HT1080 (cell line): Measurements from ENCODE around the gene CCDC200. TPM values are rescaled to one million over a fixed set of nuclear protein-coding genes. Genes with fewer than 3 reads are reported as not detected.
"Not testable (repeated sequence)": the region's sequence is repeated elsewhere in the genome, so short reads cannot be mapped to it uniquely, and the experiment has no call there.

ENCODE experiments used
- DNase-seq: peaks from one replicate; pipeline ENCODE4 v3.0.0-alpha.2; 2015; ENCODE audit warnings: low read depth
- total RNA-seq: library from RNA; depleted of rRNA; stranded (reverse); fragments of >200 nt; shearing (Covaris generic); gene quantifications from 2 replicates; pipeline ENCODE4 v1.2.3, GENCODE V29; 2014

CCDC200 gene
- total RNA-seq, 1 experiment from 2014 or later = not detected

DNA sequence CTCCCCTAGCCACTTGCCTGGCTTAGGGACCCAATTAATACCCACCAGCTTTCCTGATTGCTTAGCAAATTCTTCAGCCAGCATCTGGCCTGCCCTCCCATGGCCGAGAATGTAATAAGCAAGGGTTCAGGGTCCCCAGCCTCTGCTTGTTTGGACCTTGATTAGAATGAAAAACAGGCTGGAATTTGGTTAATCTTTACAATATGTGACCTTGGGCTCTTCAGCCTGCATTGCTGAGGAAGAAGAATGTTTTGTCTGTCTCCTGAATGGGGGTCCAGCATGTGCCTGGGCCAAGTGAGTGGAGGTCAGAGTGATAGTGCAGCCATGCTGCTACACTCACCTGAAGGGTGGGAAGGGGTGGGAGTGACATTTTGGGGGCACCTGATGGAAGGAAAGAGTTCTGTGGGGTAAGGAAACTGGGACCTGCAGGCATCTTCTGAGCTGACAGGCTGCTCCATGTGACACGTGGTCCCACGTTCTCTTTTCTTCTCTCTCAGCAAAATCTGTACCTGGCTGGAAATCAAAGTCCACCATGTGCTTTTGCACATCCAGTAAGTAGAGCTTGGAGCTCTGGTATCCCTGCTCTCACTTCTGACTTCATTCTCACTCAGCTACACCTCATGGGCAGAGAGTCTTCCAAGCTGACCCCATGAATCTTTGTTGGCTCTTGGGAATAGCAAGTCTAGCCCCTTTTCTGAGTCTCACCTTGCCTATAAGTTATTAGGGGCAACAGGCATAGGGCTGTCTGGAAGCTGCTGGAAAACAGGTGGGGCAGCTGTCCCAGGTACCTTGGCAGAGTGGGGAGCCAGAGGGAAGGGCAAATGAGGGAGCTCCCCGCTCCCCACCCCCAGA is 11.4 kb downstream of the CCDC200 start:
- DNase-seq = no peak

DNA sequence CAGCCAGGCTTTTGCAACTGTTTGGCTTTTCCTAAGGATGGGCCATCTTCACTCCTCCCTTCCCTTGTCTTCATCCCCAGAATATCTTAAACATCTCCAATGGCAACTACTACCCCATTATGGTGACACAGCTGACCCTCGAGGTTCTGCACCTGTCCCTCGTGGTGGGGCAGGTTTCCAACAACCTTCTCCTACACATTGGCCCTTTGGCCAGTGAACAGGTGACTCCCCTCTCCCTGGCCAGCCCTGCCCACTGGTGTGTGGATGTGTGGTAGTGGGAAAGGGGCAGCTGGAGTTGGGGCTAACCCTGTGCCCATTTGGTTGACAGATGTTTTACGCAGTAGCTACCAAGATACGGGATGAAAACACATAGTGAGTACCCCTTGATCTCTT is 12.1 kb downstream of the CCDC200 start:
- no peak for DNase-seq

DNA sequence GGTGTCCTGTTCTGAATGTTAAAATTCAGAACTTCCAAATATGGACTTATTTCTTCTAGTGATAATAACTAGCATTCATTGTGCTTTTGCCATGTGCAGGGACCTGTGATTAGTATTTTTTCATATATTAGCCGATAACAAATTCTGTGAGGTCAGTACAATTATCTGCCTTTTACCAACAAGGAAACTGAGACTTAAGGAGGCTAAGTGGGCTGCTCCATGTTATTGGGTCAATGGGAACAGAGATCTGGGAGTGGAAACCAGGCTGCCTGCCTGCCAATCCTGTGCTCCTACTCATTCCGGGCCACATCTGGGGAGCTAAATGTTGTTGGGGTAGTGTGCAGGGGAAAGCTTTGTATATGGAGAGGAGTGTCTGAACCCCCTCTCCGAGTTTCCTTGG is 13.1 kb downstream of the CCDC200 start:
- DNase-seq = no peak

GRCh38 chr17:43213545-43213944 is 14.9 kb downstream of the CCDC200 start:
- no peak for DNase-seq

GRCh38 chr17:43212641-43213490 is 15.6 kb downstream of the CCDC200 start:
- no peak for DNase-seq

DNA sequence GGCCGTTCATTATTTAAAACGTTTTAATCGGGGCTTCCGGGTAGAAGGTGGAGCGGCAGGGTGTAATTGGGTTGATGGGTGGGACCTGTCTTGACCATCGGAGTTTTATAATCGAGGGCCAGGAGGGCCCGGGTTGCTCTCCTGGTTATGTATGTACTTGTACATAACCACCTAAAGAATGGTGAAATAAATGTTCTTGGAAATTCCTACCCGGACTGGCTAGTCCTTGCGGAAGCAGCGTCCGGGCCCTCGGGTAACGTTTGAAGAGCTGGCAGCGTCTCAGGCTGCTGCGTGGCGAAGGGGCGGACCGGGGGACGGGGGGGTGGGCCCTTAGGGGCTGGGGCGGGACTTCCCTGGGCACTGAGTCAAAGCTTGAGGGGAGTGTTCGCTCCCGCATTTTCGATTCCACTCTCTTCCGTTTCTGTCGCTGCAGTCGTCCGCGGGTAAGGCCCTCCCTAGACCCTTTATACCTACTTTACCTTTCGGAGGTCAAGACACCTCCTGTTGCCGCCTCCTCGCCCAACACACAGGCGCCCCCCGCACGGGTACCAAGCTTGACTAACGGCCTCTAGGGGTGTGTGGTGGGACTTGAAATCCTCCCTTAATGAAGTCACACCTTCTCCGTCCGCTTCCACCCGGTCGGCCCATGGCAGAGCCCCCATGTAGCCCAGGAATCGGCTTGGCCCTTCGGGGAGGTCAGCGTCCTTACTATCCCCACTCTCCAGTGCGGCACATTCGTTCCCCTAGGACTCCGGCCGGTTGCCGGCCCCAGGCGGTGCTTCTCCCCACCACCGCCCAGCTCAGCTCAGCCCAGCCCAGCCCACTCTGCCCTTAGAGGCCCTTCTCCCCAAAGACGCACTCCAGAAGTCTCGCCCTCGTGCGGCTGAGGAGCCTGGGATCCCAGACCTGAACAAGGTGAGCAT is 16.7 kb downstream of the CCDC200 start, which contains the start of gene TMEM106A:
TSS of gene TMEM106A (plus strand) at position 396 of the 923 bp plus-strand sequence. CDS start 1,167 bp downstream, outside the sequence.
- DNase-seq = peak; percentile 63

DNA sequence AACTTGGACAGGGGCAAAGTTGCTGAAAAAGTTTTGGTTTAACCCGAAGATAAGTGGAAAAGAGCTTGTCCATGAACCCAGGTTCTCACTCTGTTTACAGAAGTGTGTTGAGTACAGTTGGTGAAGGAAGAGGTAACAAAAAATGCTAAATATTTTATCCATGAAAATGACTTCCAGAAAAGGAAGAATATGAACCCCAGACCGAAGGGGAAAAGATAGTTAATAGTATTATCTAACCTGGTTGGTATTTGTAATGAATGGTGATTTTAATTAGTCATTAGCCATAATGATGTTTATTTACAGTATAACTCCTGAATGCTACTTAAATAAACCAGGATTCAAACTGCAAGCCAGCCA is 17.3 kb downstream of the CCDC200 start:
- no peak for DNase-seq

DNA sequence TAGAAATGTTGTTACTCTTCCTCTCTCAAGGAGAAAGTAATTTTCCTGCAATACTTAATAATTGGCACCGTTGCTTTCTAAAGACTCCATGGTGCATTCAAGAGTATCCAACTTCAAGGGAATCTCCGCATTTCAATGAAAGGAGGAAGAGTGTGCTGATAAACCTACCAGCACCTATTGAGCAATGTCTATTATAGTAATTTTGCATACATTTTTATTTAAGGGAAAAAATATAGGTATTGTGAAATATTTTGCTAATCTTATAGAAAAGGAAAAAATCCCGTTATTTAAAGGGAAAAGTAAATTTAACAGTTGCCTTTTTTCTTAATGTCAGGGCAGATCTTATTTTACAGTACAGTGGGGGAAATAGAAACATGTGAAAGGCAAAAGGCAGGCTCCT is 17.8 kb downstream of the CCDC200 start:
- DNase-seq = no peak

- DNase-seq = not testable (repeated sequence)
These were observed 25.4 kb downstream of the CCDC200 start for GRCh38 chr17:43203013-43203412.

DNA sequence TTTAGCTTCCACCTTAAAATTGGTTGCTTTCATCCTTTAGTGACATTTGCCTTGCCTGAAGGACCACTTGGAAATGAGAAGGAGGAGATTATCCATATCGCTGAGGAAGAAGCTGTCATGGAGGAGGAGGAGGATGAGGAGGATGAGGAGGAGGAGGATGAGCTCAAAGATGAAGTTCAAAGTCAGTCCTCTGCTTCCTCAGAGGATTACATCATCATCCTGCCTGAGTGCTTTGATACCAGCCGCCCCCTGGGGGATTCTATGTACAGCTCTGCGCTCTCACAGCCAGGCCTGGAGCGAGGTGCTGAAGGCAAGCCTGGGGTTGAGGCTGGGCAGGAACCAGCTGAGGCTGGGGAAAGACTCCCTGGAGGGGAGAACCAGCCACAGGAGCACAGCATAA is 28.3 kb downstream of the CCDC200 start:
- DNase-seq = peak; percentile 14

- DNase-seq = no peak
These were observed 28.8 kb downstream of the CCDC200 start for GRCh38 chr17:43199633-43200032.

- no peak for DNase-seq
These were observed 35.2 kb downstream of the CCDC200 start for GRCh38 chr17:43193251-43193650.

GRCh38 chr17:43186656-43187055 is 41.8 kb downstream of the CCDC200 start:
- not testable (repeated sequence) for DNase-seq

DNA sequence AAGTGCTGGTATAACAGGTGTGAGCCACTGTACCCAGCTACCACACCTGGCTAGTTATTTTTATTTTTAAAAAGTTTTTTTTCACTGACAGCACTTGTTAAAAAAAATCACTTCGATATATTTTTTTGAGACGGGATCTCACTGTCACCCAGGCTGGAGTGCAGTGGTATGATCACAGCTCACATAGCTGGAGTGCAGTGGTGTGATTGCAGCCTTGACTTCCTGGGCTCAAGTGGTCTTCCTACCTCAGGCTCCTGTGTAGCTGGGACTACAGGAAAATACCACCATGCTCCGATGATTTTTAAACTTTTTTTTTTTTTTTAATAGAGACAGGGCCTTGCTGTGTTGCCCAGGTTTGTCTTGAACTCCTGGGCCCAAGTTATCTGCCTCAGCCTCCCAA is 44.5 kb downstream of the CCDC200 start:
- DNase-seq = no peak

GRCh38 chr17:43176119-43176570 is 52.3 kb downstream of the CCDC200 start:
- no peak for DNase-seq

DNA sequence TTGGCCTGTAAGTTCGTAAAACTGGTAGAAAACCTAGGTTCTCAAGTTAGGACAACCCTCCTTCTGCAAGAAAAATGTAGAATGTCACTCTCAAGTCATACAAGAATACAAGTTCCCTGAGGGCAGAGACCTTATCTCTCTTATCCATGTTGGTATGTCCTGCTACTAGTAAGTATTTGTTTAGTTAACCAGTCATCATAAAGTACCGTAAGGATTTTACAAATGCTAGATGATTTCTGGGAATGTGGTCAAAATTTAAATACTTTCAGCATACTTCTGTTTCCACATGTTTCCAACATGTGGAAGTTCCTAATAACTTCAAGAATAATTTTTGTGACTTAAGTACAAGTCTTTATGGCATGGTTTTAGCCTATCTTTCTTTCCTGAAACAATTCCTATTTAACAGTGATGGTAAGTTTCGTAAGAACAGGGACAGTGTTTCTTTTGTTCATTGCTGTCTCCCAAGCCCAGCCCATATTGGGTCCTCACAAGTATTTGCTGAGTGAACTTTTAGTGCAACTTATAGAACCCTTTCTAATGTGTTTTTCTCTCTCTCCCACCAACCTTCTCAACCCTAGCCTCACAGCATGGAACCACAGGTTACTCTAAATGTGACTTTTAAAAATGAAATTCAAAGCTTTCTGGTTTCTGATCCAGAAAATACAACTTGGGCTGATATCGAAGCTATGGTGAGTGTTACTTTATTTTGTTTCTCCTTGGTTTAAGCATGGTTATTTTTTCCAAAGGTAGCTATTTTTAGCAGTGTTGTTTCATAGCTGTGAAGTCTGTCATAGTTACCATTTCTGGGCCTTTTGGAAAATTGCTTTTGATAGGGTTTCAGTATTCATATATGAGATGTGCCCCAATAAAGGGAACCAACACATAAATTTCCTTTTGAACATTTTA is 53.0 kb downstream of the CCDC200 start:
- no peak for DNase-seq

DNA sequence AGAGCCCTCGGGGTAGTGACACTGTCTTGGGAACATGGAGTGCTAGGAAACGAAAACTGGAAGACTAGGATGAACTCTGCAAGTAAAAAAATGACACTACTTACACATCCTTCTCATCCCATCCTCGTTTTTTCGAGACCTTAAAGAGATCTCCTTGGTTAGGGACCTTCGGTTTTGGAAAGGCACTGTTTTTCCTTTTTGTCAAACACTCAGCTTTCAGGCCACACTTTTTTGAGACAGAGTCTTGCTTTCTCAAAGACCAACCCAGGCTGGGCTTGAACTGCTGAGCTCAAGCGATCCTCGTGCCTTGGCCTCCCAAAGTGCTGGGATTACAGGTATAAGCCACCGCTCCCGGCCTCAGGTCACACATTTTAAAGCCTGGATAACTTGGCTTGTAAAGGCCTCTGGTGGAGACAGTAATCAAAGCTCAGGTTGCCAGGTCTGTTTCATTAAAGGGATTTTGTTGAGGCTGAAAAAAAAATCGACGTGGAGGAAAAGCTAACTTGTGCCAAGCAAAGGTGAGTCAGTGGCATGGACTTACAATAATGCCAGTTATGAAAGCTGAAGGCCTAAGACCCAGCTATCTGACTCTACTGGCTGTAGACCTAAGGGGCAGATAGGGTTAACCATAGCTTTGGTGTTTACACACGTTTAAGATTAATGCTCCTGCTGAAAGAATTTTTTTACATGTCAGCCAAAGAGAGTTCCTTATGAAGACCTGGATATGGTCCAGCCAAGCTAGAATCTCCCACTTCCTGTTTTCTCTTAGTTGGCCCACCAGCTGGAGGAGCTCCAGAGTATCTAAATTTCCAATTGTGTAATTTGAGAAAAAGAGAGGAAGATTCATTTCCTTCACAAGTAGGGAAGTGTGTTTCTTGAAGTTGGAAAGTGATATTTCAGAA is 56.6 kb downstream of the CCDC200 start:
- DNase-seq = peak; percentile 96
